CD14-positive monocyte (primary cell): Measurements from ENCODE around the gene ACTL7A. TPM values are rescaled to one million over a fixed set of nuclear protein-coding genes. Genes with fewer than 3 reads are reported as not detected.

Experiments used
- DNase-seq, 3 donors: peaks; one replicate each; pipeline ENCODE4 v3.0.0-alpha.2; 2011 to 2022
- H2AFZ ChIP-seq: 2 replicates; pipeline ENCODE4 v1.6.0; 2012; ENCODE audit warnings: mild to moderate bottlenecking, low read depth, low read length, inconsistent platforms; ENCODE audit not compliant: insufficient read depth, poor library complexity, severe bottlenecking
- H3K27ac ChIP-seq, 2 donors: 1 replicate in 1 of 2; 2 replicates in 1 of 2; pipeline ENCODE4 v1.5.1; 2012 to 2013; ENCODE audit warnings: low read length in 2 of 2, control low read depth in 1 of 2, inconsistent platforms in 1 of 2, low read depth in 1 of 2, mild to moderate bottlenecking in 1 of 2
- H3K27me3 ChIP-seq, 2 donors: one replicate each; pipeline versions ENCODE4 v1.6.0 to v1.6.1; 2011 to 2013; ENCODE audit warnings: low read length in 2 of 2; ENCODE audit not compliant: control insufficient read depth in 2 of 2, insufficient read depth in 2 of 2
- H3K36me3 ChIP-seq, 2 donors: replicated peaks in 1 of 2; 1 replicate in 1 of 2; 2 replicates in 1 of 2; pipeline versions ENCODE4 v1.5.1 to v1.6.1; 2012 to 2013; ENCODE audit warnings: low read length in 2 of 2, control low read depth in 1 of 2, inconsistent platforms in 1 of 2, mild to moderate bottlenecking in 1 of 2; ENCODE audit not compliant: insufficient read depth in 2 of 2, control insufficient read depth in 1 of 2
- H3K4me1 ChIP-seq, 2 donors: 1 replicate in 1 of 2; 2 replicates in 1 of 2; pipeline versions ENCODE4 v1.5.1 to v1.6.1; 2012 to 2013; ENCODE audit warnings: low read length in 2 of 2, control low read depth in 1 of 2, inconsistent platforms in 1 of 2, mild to moderate bottlenecking in 1 of 2, moderate library complexity in 1 of 2; ENCODE audit not compliant: insufficient read depth in 2 of 2, control insufficient read depth in 1 of 2
- H3K4me2 ChIP-seq: replicated peaks from 2 replicates; pipeline ENCODE3; 2012; ENCODE audit warnings: low read length, moderate library complexity, mild to moderate bottlenecking; ENCODE audit not compliant: poor library complexity, severe bottlenecking; ENCODE audit errors: extremely low read depth
- H3K4me3 ChIP-seq, 3 experiments: fragments of 200-600 bp in 1 of 3; sonication (generic) in 1 of 3; replicated peaks in 1 of 3; 1 replicate in 2 of 3; 2 replicates in 1 of 3; pipeline ENCODE4 v1.5.1; 2011 to 2013; ENCODE audit warnings: low read length in 3 of 3, mild to moderate bottlenecking in 3 of 3, control low read depth in 2 of 3, low read depth in 2 of 3, inconsistent platforms in 1 of 3, moderate library complexity in 1 of 3
- H3K79me2 ChIP-seq: 2 replicates; pipeline ENCODE4 v1.6.0; 2012; ENCODE audit warnings: mild to moderate bottlenecking, control low read depth, inconsistent platforms, low read length, moderate library complexity; ENCODE audit not compliant: insufficient read depth
- H3K9ac ChIP-seq: 2 replicates; pipeline ENCODE4 v1.6.0; 2017; ENCODE audit warnings: low read length, mild to moderate bottlenecking; ENCODE audit not compliant: insufficient read depth, poor library complexity, severe bottlenecking
- H3K9me3 ChIP-seq, 2 donors: replicated peaks in 1 of 2; 1 replicate in 1 of 2; 2 replicates in 1 of 2; pipeline versions ENCODE4 v1.5.1 to v1.6.1; 2012 to 2013; ENCODE audit warnings: low read length in 2 of 2, control low read depth in 1 of 2; ENCODE audit not compliant: control insufficient read depth in 1 of 2, insufficient read depth in 1 of 2
- H4K20me1 ChIP-seq: 2 replicates; pipeline ENCODE4 v1.6.0; 2012; ENCODE audit warnings: mild to moderate bottlenecking, low read length, control low read depth, moderate library complexity; ENCODE audit not compliant: insufficient read depth
- H3K27ac Mint-ChIP-seq, 7 donors: one replicate each; pipeline ENCODE4 v1.8.0; 2020; ENCODE audit warnings: mild to moderate bottlenecking in 7 of 7, mixed read lengths in 7 of 7, moderate library complexity in 6 of 7, inconsistent platforms in 2 of 7
- H3K27me3 Mint-ChIP-seq, 3 donors: one replicate each; pipeline ENCODE4 v1.8.0; 2021 to 2022; ENCODE audit warnings: low read depth in 3 of 3, mild to moderate bottlenecking in 3 of 3, mixed read lengths in 3 of 3, moderate library complexity in 3 of 3, inconsistent platforms in 1 of 3
- H3K36me3 Mint-ChIP-seq, 2 donors: one replicate each; pipeline ENCODE4 v1.8.0; 2020; ENCODE audit warnings: mixed read lengths in 2 of 2, inconsistent platforms in 1 of 2, mild to moderate bottlenecking in 1 of 2
- H3K4me1 Mint-ChIP-seq: one replicate; pipeline ENCODE4 v1.8.0; 2020; ENCODE audit warnings: mild to moderate bottlenecking, mixed read lengths
- H3K4me3 Mint-ChIP-seq, 2 donors: one replicate each; pipeline ENCODE4 v1.8.0; 2020; ENCODE audit warnings: mild to moderate bottlenecking in 2 of 2, mixed read lengths in 2 of 2, moderate library complexity in 1 of 2
- H3K9me3 Mint-ChIP-seq, 7 donors: one replicate each; pipeline ENCODE4 v1.8.0; 2020 to 2022; ENCODE audit warnings: mixed read lengths in 7 of 7, mild to moderate bottlenecking in 6 of 7, moderate library complexity in 6 of 7, inconsistent platforms in 2 of 7
- CTCF ChIP-seq: fragments of 200-600 bp; IDR thresholded peaks from one replicate; pipeline ENCODE4 v1.8.0; 2022; ENCODE audit warnings: antibody characterized with exemption, mild to moderate bottlenecking
- WGBS: methylation state at CpG from one replicate; pipeline ENCODE4 v1.1.5; 2013; ENCODE audit warnings: missing lambda C conversion rate; ENCODE audit not compliant: insufficient coverage; 5-methylcytosine and 5-hydroxymethylcytosine counted together
- intact Hi-C, 2 donors: fragments of 100-400 bp; cut with micrococcal nuclease; formaldehyde crosslinking; loops; one replicate each; pipeline versions ENCODE4 v1.15.0 to v1.15.1; 2023
- polyA plus RNA-seq, 3 donors: library from polyadenylated mRNA; depleted of rRNA in 1 of 3; unstranded in 2 of 3; stranded (reverse) in 1 of 3; fragments of 300-500 nt in 2 of 3; fragments of >200 nt in 1 of 3; fragmentation: Illumina TruSeq in 2 of 3; gene quantifications; 1 replicate in 2 of 3; 2 replicates in 1 of 3; pipeline ENCODE4 v1.2.3, GENCODE V29; 2012 to 2021

The ACTL7A gene
- polyA plus RNA-seq, 3 donors: not detected

GRCh38 chr9:108859459-108860114 lies 2.5 kb upstream of the ACTL7A start:
- Histone ChIP-seq H3K4me1 (peaks cover 0 to 3% of the 10 kb centered on the region in 2 donors), H3K9ac (no peak overlapping the region), H3K4me3 (no peak overlapping the region), H3K36me3 (no peaks in the 10 kb centered on the region), H3K27ac (no peak overlapping the region), H3K79me2 (no peaks in the 10 kb centered on the region), H3K4me2 (no peak overlapping the region), H3K9me3 (no peaks in the 10 kb centered on the region), H2AFZ (no peak overlapping the region), H3K27me3 (no peaks in the 10 kb centered on the region), H4K20me1 (no peaks in the 10 kb centered on the region)
- intact Hi-C loops: no loop called here
- H3K36me3 Mint-ChIP-seq: no peaks in the 10 kb centered on the region
- H3K27me3 Mint-ChIP-seq: peaks cover 0 to 5% (median 0%) of the 10 kb centered on the region in 3 donors
- H3K9me3 Mint-ChIP-seq: peaks cover 0 to 2% (median 0%) of the 10 kb centered on the region in 7 donors
- H3K4me3 Mint-ChIP-seq: no peak overlapping the region
- peaks cover 20% of the 10 kb centered on the region for H3K4me1 Mint-ChIP-seq
- no CpG with 5 or more reads among the region's 3 CpGs for WGBS
- no peak for TF ChIP-seq CTCF
- DNase-seq: no peak
- H3K27ac Mint-ChIP-seq: peak overlapping the region in 2 of 7 donors; percentile 13 to 61

GRCh38 chr9:108860354-108860753 lies 1.7 kb upstream of the ACTL7A start:
- WGBS: 100% methylated on average over 2 of the region's 4 CpGs
- no peak overlapping the region for H3K9ac ChIP-seq

More at GRCh38 chr9:108860354-108860753, 1.7 kb upstream of the ACTL7A start:
- Histone ChIP-seq H3K4me3 (no peak overlapping the region), H3K4me2 (no peak overlapping the region), H3K36me3 (no peaks in the 10 kb centered on the region), H4K20me1 (no peaks in the 10 kb centered on the region), H3K79me2 (no peaks in the 10 kb centered on the region), H3K27me3 (no peaks in the 10 kb centered on the region), H3K9me3 (no peaks in the 10 kb centered on the region), H3K27ac (no peak overlapping the region), H2AFZ (no peak overlapping the region), H3K4me1 (peaks cover 0 to 3% of the 10 kb centered on the region in 2 donors)
- Mint-ChIP-seq H3K9me3 (peaks cover 0 to 2% (median 0%) of the 10 kb centered on the region in 7 donors), H3K36me3 (no peaks in the 10 kb centered on the region), H3K4me3 (no peak overlapping the region), H3K27me3 (peaks cover 0 to 5% (median 0%) of the 10 kb centered on the region in 3 donors), H3K4me1 (peaks cover 20% of the 10 kb centered on the region), H3K27ac (no peak overlapping the region)
- intact Hi-C loops: no loop called here
- no peak for DNase-seq
- TF ChIP-seq CTCF: no peak
